Panc1 (cell line): ENCODE data around the gene ADAP2. TPM values are rescaled to one million over a fixed set of nuclear protein-coding genes. Genes with fewer than 3 reads are reported as not detected.

ENCODE experiments used
- ATAC-seq: fragments of 200-7000 bp; cut with Tn5 transposase; 2 replicates; pipeline ENCODE4 v1.9.1; 2020; ENCODE audit warnings: mild to moderate bottlenecking, moderate library complexity
- BruUV-seq: library from RNA; stranded (reverse); fragments of 400-500 nt; replicated peaks from 2 replicates; lab custom pipeline; 2021; lab: Mats Ljungman, UMichigan
- CTCF ChIA-PET: fragments of 300-600 bp; sonication (Branson Sonifier 250); formaldehyde crosslinking; loops from one replicate; lab custom pipeline; 2022; ENCODE audit warnings: antibody characterized with exemption; lab: Charles Lee
- POLR2A ChIA-PET: fragments of 300-600 bp; sonication (Branson Sonifier 250); formaldehyde crosslinking; loops from one replicate; lab custom pipeline; 2022; ENCODE audit warnings: antibody characterized with exemption; lab: Charles Lee
- DNase-seq: peaks from one replicate; pipeline ENCODE4 v3.0.0-alpha.2; 2010; ENCODE audit warnings: low read depth, low spot score
- H3K27ac ChIP-seq: 2 replicates; pipeline ENCODE4 v1.5.1; 2011; ENCODE audit warnings: mild to moderate bottlenecking, low read length, inconsistent platforms
- H3K27me3 ChIP-seq: fragments of 200-500 bp; sonication (Bioruptor generic); 2 replicates; pipeline ENCODE4 v1.6.0; 2014; ENCODE audit warnings: low read length, inconsistent platforms; ENCODE audit not compliant: control insufficient read depth, insufficient read depth
- H3K36me3 ChIP-seq: fragments of 200-500 bp; sonication (Bioruptor generic); 2 replicates; pipeline ENCODE4 v1.5.1; 2014; ENCODE audit warnings: inconsistent platforms, mild to moderate bottlenecking, low read length, moderate library complexity; ENCODE audit not compliant: control insufficient read depth, insufficient read depth
- H3K4me1 ChIP-seq: 2 replicates; pipeline ENCODE4 v1.5.1; 2011; ENCODE audit warnings: inconsistent platforms, mild to moderate bottlenecking, low read length, moderate library complexity; ENCODE audit not compliant: control insufficient read depth, insufficient read depth
- H3K4me3 ChIP-seq, 2 experiments: 2 replicates each; pipeline ENCODE4 v1.5.1; 2011 to 2012; ENCODE audit warnings: low read depth in 2 of 2, low read length in 2 of 2, mild to moderate bottlenecking in 2 of 2, inconsistent platforms in 1 of 2, moderate library complexity in 1 of 2
- H3K9me3 ChIP-seq: fragments of 200-500 bp; sonication (Bioruptor generic); 2 replicates; pipeline ENCODE4 v1.5.1; 2014; ENCODE audit warnings: low read depth, mild to moderate bottlenecking, inconsistent platforms, low read length, moderate library complexity; ENCODE audit not compliant: control insufficient read depth, insufficient read depth
- CTCF ChIP-seq: fragments of 450-650 bp; IDR thresholded peaks from 2 replicates; pipeline ENCODE4 v1.5.1; 2017; ENCODE audit warnings: mild to moderate bottlenecking
- POLR2AphosphoS5 ChIP-seq: IDR thresholded peaks from 2 replicates; pipeline ENCODE4 v1.6.1; 2012; ENCODE audit warnings: mild to moderate bottlenecking, low read depth, low read length, moderate library complexity
- REST ChIP-seq, 2 experiments: IDR thresholded peaks; 2 replicates each; pipeline ENCODE4 v1.6.1; 2011 to 2012; ENCODE audit warnings: low read depth in 2 of 2, control low read depth in 1 of 2, low read length in 1 of 2, mild to moderate bottlenecking in 1 of 2, moderate library complexity in 1 of 2; ENCODE audit not compliant: insufficient read depth in 1 of 2
- SIN3A ChIP-seq: IDR thresholded peaks from 2 replicates; pipeline ENCODE4 v1.6.1; 2012; ENCODE audit warnings: low read depth, mild to moderate bottlenecking, low read length, moderate library complexity, borderline replicate concordance; ENCODE audit not compliant: insufficient read depth
- TCF7L2 ChIP-seq: IDR thresholded peaks from 2 replicates; pipeline ENCODE4 v1.6.1; 2011; ENCODE audit warnings: mild to moderate bottlenecking, low read depth, low read length, inconsistent platforms
- in situ Hi-C: cut with HindIII; loops from 2 replicates; pipeline ENCODE4 v1.10.0; 2016; ENCODE audit warnings: low sequenced_read_pairs, low pct_unique_long_range_greater_than_20kb
- intact Hi-C: fragments of 100-400 bp; cut with micrococcal nuclease; formaldehyde crosslinking; loops from one replicate; pipeline ENCODE4 v1.10.0; 2022; ENCODE audit not compliant: unreplicated experiment
- total RNA-seq: library from RNA; stranded (reverse); gene quantifications from one replicate; pipeline ENCODE4 v1.2.1, GENCODE V29; 2021; ENCODE audit not compliant: unreplicated experiment

ADAP2 gene
- total RNA-seq, 1 experiment from 2014 or later, result 2.4 TPM

GRCh38 chr17:31002047-31002446 is 80.3 kb downstream of the ADAP2 start:
- DNase-seq, result no peak
- ChIA-PET POLR2A (no interaction called here), CTCF (no interaction called here)
- H3K4me3 ChIP-seq, result no peak overlapping the region
- H3K4me1 ChIP-seq, result no peaks in the 10 kb centered on the region
- intact Hi-C loops (no loop called here), in situ Hi-C loops (no loop called here)
- no peak overlapping the region for H3K27ac ChIP-seq
- no peaks in the 10 kb centered on the region for H3K27me3 ChIP-seq
- no peak for TF ChIP-seq REST (IDR thresholded peaks at IDR 0.05; ENCODE audit: insufficient read depth in 1 of 2, low read depth in 2 of 2, low read length in 1 of 2)
- TF ChIP-seq TCF7L2, result no peak
- TF ChIP-seq SIN3A, result no peak
- TF ChIP-seq CTCF, result no peak
- TF ChIP-seq POLR2AphosphoS5, result no peak
- ATAC-seq, result no peak
- no TSS peak for BruUV-seq
- H3K36me3 ChIP-seq, result no peaks in the 10 kb centered on the region
- H3K9me3 ChIP-seq, result no peaks in the 10 kb centered on the region

- DNase-seq (no peak), ATAC-seq (no peak)
- in situ Hi-C loops, result no loop called here
- BruUV-seq, result no TSS peak
- no peak overlapping the region for H3K4me3 ChIP-seq
- TF ChIP-seq CTCF, result no peak
- TF ChIP-seq SIN3A, result no peak
- no peaks in the 10 kb centered on the region for H3K36me3 ChIP-seq
- ChIA-PET CTCF (interaction anchor here (0.6 kb wide), 1 partner anchor 337 kb away, joined by 4 read pairs; no protein-coding TSS in a partner anchor), POLR2A (no interaction called here)
- H3K9me3 ChIP-seq, result no peaks in the 10 kb centered on the region
- no peak overlapping the region for H3K27ac ChIP-seq
- no peaks in the 10 kb centered on the region for H3K4me1 ChIP-seq
- no peaks in the 10 kb centered on the region for H3K27me3 ChIP-seq
- intact Hi-C loops, result no loop called here
Measured at GRCh38 chr17:31003225-31003866, 81.6 kb downstream of the ADAP2 start.
